NCI-H1105 treated with DMSO at 0.1 percent for 48 hours (cell line): ENCODE measurements around the gene COMTD1.
"Not testable (repeated sequence)": the region's sequence is repeated elsewhere in the genome, so short reads cannot be mapped to it uniquely, and the experiment has no call there.

Experiments used
- DNase-seq: peaks from one replicate; lab custom pipeline; 2025; lab: John Stamatoyannopoulos, UW

COMTD1 gene

DNA sequence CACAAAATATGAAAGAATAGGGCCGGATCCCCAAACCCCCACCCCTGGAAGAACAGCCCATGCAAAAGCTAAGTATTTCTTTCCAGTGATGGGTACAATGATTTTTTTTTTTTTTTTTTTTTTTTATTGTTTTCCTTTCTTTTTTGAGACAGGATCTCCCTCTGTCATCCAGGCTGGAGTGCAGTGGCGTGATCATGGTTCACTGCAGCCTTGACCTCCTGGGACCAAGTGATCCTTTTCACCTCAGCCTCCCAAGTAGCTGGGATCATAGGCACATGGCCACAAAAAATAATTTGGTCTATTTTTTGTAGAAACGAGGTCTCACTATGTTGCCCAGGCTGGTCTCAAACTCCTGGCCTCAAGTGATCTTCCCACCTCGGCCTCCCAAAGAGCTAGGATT is 41.1 kb downstream of the COMTD1 start:
- not testable (repeated sequence) for DNase-seq

GRCh38 chr10:75191821-75192568 is 43.8 kb downstream of the COMTD1 start:
- no peak for DNase-seq

DNA sequence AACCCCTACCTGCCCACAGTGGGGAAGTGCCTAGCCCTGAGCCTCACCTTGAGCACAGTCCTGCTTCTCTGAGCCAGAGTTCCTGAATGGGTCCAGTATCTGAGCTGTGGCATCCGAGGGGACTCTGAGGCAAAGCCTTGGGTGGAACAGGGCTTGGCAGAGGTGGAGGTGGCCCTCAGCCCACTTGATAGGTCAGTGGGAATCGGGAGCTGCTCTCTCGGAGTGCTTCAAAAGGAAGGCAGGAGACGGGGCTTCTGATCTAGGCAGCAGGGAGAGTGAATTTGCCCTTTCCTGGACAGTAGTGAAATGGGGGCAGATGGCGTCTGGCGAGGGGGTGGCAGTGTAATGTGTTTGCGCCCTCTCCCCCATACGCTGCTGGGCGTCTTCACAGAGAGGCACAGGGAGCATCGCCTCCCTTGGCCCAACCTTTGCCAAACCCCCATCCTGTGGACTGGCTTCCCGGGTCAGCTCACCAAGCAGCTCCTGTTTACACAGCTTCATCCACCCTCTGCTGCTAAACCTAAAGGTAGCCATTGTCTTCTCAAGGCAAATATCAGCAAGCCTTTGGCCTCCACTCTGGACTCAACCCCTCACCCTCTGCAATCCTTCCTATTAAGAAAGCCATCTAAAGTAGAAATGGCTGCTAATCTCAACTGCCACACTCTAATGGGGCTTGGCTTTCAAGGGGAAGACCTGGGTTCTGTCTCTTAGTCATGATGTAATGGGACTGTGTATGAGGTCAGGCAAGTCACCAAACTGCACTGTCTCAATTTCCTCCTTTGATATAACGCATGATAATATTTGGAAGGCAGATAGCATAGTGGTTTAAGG is 46.3 kb downstream of the COMTD1 start:
- no peak for DNase-seq

- not testable (repeated sequence) for DNase-seq
Observed at GRCh38 chr10:75188522-75188921, 47.2 kb downstream of the COMTD1 start.

DNA sequence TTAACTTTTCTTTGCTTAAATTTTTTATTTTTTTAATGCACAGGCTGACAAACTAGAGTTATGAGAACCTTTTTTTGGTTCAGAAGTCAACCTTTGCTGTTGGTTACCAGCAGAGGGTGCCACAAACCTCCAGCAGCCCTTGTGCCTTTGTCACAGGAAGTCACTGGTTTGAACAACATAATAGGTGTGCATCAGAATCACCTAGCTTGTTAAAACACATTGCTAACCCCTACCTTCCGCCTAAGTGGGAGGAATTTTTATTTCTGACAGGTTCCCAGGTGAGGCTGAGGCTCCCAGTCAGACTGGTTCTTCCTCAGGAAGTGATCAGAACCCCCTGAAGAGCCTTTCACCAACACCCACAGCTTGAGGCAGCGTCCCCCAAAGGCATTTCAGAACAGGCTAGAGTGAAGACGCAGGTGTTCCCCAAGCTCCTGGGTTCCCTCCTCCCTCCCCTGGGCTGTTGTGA is 47.8 kb downstream of the COMTD1 start:
- DNase-seq = no peak

DNA sequence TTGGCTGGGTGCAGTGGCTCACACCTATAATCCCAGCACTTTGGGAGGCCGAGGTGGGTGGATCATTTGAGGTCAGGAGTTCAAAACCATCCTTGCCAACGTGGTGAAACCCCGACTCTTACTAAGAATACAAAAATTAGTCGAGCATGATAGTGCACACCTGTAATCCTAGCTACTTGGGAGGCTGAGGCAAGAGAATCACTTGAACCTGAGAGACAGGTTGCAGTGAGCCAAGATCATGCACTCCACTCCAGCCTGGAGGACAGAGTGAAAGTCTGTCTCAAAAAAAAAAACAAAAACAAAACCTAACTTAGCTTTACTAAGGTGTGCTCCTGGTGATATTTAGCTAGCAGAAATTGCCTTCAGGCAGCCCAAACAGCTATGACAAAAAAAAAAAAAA is 49.4 kb downstream of the COMTD1 start:
- no peak for DNase-seq
